ENCODE data around the gene MAP2K3. TPM values are rescaled to one million over a fixed set of nuclear protein-coding genes. Genes with fewer than 3 reads are reported as not detected.

The MAP2K3 gene
- total and polyA plus RNA-seq, 2 of the 8 experiments (the other 6 are each of a cell fraction or from before 2014, with no cell fraction given) = 16.9 to 33.5 TPM

DNA sequence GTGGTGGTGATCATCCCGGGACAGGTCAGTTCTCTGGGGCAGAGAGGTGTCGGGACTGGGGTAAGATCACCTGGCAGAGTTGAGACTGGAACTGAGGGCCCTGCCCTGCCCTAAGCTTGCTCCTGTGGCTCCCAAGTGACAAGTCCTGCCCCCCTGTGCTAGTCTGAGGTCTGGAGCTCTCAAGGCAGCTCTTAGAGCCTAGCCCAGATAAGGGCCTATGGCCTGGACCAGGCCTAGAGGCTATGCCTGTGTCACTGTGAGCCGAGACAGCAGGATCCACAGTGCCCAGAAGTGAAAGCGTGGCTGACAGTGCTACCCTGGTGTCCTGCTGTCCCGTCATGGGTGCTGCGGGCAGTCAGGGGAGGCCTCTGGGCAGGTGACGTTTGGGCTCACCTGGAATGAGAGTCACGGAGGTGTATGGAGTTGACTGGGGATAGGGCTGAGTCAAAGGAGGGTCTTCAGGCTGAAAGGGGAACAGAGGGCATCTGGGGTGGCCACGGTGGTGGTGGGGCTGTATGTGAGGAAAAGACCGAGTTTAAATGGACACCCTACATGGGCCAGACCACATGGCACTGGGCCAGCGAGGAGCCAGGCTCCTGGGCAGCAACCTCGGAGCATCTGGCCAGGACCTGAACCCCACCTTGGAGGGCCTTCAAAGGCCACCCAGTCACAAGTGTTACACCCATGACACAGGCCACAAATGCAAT is 36.8 kb upstream of the MAP2K3 start (continued):
- TF ChIP-seq, protein P1, sequence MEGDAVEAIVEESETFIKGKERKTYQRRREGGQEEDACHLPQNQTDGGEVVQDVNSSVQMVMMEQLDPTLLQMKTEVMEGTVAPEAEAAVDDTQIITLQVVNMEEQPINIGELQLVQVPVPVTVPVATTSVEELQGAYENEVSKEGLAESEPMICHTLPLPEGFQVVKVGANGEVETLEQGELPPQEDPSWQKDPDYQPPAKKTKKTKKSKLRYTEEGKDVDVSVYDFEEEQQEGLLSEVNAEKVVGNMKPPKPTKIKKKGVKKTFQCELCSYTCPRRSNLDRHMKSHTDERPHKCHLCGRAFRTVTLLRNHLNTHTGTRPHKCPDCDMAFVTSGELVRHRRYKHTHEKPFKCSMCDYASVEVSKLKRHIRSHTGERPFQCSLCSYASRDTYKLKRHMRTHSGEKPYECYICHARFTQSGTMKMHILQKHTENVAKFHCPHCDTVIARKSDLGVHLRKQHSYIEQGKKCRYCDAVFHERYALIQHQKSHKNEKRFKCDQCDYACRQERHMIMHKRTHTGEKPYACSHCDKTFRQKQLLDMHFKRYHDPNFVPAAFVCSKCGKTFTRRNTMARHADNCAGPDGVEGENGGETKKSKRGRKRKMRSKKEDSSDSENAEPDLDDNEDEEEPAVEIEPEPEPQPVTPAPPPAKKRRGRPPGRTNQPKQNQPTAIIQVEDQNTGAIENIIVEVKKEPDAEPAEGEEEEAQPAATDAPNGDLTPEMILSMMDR (IDR thresholded peaks at IDR 0.05; ENCODE audit: control extremely low read depth in 1 of 3, insufficient read depth in 1 of 3, low read depth in 1 of 3, low read length in 3 of 3) = no peak
- TF ChIP-seq ASH2L (IDR thresholded peaks at IDR 0.05; ENCODE audit: low read length) (no peak), HDAC6 (IDR thresholded peaks at IDR 0.05; ENCODE audit: low read depth, low read length) (no peak), RNF2 (IDR thresholded peaks at IDR 0.05; ENCODE audit: borderline replicate concordance, low read depth, low read length, missing control alignments, poor library complexity, severe bottlenecking) (no peak), KDM1A (IDR thresholded peaks at IDR 0.05; ENCODE audit: borderline replicate concordance, low read length) (no peak), CREB1 (IDR thresholded peaks at IDR 0.05) (no peak), EP300 (IDR thresholded peaks at IDR 0.05; ENCODE audit: borderline replicate concordance in 1 of 2, low read depth in 2 of 2, low read length in 2 of 2) (no peak), RFX5 (IDR thresholded peaks at IDR 0.05; ENCODE audit: borderline replicate concordance, low read depth, low read length) (no peak), RXRA (IDR thresholded peaks at IDR 0.05; ENCODE audit: insufficient read depth, low read depth, low read length) (no peak)
